Thyroid gland (tissue), 4 donors: ENCODE measurements around the gene SIL1.

ENCODE experiments used
- CTCF ChIP-seq, 6 experiments: fragments of 200-600 bp in 3 of 6; fragments of 450-650 bp in 3 of 6; sonication (generic) in 3 of 6; IDR thresholded peaks; one replicate each; pipeline ENCODE4 v1.5.1; 2016 to 2019; ENCODE audit warnings: antibody characterized with exemption in 6 of 6, mild to moderate bottlenecking in 2 of 6, inconsistent platforms in 1 of 6, moderate library complexity in 1 of 6
- POLR2A ChIP-seq, 2 donors: fragments of 450-650 bp; IDR thresholded peaks; one replicate each; pipeline ENCODE4 v1.6.1; 2017; ENCODE audit warnings: antibody characterized with exemption in 2 of 2, mild to moderate bottlenecking in 2 of 2, moderate library complexity in 1 of 2

- no peak for TF ChIP-seq CTCF (IDR thresholded peaks at IDR 0.05)
- TF ChIP-seq POLR2A (IDR thresholded peaks at IDR 0.05) = no peak
These were observed 230.2 kb downstream of the SIL1 start for GRCh38 chr5:138967791-138968448.
